SHP77 treated with DMSO at 0.1 percent for 48 hours (cell line): ENCODE results near the gene PLEKHO1.
A peak's percentile ranks its signal among the peaks of the same experiment; 100 is the strongest.
"Not testable (repeated sequence)": the region's sequence is repeated elsewhere in the genome, so short reads cannot be mapped to it uniquely, and the experiment has no call there.

Experiments used
- DNase-seq: peaks from one replicate; lab custom pipeline; 2025; lab: John Stamatoyannopoulos, UW

PLEKHO1 gene

GRCh38 chr1:150173141-150173585 lies 23.4 kb downstream of the PLEKHO1 start:
- DNase-seq = no peak

GRCh38 chr1:150176593-150176992 lies 26.9 kb downstream of the PLEKHO1 start:
- DNase-seq = no peak

DNA sequence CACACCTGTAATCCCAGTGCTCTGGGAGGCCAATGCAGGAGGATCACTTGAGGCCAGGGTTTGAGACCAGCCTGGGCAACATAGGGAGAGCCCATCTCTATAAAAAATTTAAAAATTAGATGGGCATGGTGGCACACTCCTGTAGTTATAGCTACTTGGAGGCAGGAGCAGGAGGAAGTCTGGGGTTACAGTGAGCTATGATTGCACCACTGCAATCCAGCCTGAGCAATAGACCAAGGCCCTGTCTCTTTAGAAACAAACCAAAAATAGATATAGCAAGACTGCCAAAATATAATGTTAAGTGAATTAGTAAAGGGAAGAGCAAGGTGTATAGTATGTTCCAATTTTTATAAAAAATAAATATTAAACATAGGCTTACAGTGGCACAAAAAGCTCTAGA lies 28.8 kb downstream of the PLEKHO1 start:
- no peak for DNase-seq

GRCh38 chr1:150179867-150180266 lies 30.2 kb downstream of the PLEKHO1 start:
- no peak for DNase-seq

DNA sequence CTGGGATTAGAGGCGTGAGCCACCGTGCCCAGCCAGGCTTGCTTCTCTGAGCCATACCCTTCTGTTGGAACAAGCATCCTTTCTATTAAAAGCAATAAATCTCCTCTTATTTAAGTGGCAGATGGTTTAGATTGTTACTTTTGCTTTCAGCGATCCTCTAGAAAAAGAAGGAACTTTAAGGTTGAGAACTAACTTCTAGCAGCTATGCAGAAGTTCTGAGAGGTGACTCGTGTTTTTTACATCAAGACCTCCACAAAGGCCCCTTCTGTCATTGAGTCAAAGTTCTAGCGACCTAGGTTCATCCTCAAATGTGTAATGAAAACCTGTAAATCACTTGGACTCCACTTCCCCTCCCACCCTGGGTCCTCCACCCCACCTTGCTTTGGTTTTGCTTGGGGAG lies 30.8 kb downstream of the PLEKHO1 start:
- no peak for DNase-seq

DNA sequence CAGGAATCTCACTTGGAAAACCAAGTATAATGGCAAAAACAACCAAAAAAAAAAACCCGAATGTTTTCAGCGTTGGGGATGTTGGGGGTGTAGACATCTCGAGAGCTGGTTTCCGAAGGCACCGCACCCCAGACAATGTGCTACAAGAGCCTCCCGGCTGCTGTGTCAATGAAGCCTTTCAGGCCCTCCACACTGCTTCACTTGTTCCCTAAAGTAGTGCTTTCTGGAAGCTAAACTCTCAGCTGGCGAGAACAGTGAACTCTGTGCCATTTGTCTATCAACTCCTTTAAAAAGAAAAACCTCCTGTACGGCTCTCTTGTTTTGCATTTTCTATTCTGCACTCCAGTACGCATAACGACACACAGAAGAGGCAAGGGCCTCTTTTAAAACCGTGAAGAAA lies 32.5 kb downstream of the PLEKHO1 start:
- DNase-seq = no peak

- no peak for DNase-seq
These were observed 33.3 kb downstream of the PLEKHO1 start for GRCh38 chr1:150183061-150183460.

DNA sequence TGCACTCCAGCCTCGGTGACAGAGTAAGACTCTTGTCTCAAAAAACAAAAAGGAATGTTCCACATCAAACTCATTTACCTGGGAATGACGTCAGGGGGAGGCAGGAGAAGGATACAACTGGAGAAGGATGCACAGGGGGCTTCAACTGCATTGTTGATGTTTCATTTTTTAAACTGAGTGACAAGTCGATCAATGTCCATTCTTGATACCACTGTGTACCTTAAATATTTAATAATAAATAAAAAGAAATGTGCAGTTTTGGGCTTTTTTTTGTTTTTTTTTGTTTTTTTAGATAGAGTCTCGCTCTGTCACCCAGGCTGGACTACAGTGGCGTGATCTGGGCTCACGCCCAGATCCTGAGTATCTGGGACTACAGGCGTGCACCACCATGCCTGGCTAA lies 35.8 kb downstream of the PLEKHO1 start:
- no peak for DNase-seq

GRCh38 chr1:150186438-150186788 lies 36.7 kb downstream of the PLEKHO1 start:
- DNase-seq = not testable (repeated sequence)

- peak; percentile 82 for DNase-seq
These were observed 37.3 kb downstream of the PLEKHO1 start for GRCh38 chr1:150186789-150187559.

DNA sequence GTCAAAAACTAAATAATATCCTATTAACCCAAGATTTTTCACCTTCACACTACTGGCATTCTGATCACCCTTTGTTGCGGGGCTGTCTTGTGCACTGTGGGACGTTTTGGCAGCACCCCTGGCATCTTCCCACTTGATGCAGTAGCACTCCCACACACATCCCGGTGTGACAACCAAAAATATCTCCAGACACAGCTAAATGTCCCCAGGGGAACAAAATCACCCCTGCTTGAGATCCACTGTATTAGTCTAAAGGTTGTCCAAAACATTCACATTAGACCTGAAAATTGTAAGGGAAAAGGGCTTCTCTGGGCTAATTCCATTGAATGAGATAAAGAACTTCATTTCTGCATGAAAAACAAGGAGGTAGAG lies 37.8 kb downstream of the PLEKHO1 start:
- no peak for DNase-seq

GRCh38 chr1:150192012-150192411 lies 42.3 kb downstream of the PLEKHO1 start:
- DNase-seq = no peak

- DNase-seq = no peak
These were observed 44.8 kb downstream of the PLEKHO1 start for GRCh38 chr1:150194381-150195031.

GRCh38 chr1:150196417-150196816 lies 46.7 kb downstream of the PLEKHO1 start:
- no peak for DNase-seq

DNA sequence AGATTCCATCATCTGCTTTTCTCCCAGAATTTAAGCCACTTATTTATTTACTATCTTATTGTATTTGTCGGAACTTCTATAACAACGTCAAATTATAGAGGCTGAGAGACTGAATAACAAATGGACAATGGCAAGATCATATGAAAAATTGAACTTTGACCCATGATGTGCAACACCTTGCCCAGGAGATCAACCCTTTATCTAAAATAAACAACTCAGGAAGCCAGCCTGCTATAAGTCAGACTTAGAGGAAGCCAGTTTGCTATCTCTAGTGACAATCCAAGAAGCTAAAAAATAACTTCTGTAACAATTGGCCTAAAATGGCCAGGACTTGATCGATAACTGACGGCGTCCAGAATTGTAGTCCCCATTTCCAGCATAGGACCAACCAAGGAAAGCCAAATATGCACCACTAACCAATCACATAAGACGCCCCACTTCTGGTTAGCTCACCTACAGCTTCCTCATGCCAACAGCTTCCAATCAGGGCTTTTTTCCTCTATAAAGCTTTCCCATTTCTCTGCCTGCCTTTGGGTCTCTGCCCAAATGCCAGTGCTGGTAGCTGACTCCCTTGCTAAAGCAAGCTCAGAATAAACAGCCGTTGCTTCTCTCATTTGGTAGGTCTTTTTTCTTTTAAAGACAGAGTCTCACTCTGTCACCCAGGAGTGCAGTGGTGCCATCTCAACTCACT lies 57.7 kb downstream of the PLEKHO1 start:
- no peak for DNase-seq

DNA sequence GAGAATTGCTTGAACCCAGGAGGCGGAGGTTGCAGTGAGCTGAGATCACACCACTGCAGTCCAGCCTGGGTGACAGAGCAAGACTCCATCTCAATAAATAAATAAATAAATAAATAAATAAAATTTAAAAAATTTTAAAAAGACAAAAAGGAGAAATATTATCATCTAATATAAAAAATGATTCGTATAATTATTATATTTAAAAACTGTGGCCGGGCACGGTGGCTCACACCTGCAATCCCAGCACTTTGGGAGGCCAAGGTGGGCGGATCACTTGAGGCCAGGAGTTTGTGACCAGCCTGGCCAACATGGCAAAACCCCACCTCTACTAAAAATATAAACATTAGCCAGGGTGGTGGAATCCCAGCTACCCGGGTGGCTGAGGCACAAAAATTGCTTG lies 58.7 kb downstream of the PLEKHO1 start:
- DNase-seq = not testable (repeated sequence)
